Adipocyte (in vitro differentiated cells): ENCODE measurements around the gene GNS.

ENCODE experiments used
- DNase-seq: peaks from one replicate; pipeline ENCODE4 v3.0.0-alpha.2; 2015; ENCODE audit warnings: low read depth
- H3K27me3 ChIP-seq: replicated peaks from 2 replicates; pipeline ENCODE4 v1.7.0; 2013; ENCODE audit warnings: mild to moderate bottlenecking, low read length, moderate library complexity; ENCODE audit not compliant: control insufficient read depth, insufficient read depth
- H3K36me3 ChIP-seq: 2 replicates; pipeline ENCODE4 v1.7.0; 2013; ENCODE audit warnings: low read length, mild to moderate bottlenecking, moderate library complexity; ENCODE audit not compliant: control insufficient read depth, insufficient read depth, severe bottlenecking
- H3K4me1 ChIP-seq: 2 replicates; pipeline ENCODE4 v1.7.0; 2013; ENCODE audit warnings: mild to moderate bottlenecking, low read length, moderate library complexity; ENCODE audit not compliant: control insufficient read depth, insufficient read depth
- H3K4me3 ChIP-seq: 2 replicates; pipeline ENCODE4 v1.7.0; 2013; ENCODE audit warnings: mild to moderate bottlenecking, low read length, moderate library complexity
- H3K9ac ChIP-seq: 2 replicates; pipeline ENCODE4 v1.7.0; 2013; ENCODE audit warnings: mild to moderate bottlenecking, low read length, moderate library complexity
- H3K9me3 ChIP-seq: 2 replicates; pipeline ENCODE4 v1.7.0; 2013; ENCODE audit warnings: mild to moderate bottlenecking, low read length, moderate library complexity; ENCODE audit not compliant: control insufficient read depth

Gene GNS

GRCh38 chr12:64733857-64734256 lies 25.3 kb downstream of the GNS start:
- H3K4me1 ChIP-seq = peaks cover 9% of the 10 kb centered on the region
- peaks cover 76% of the 10 kb centered on the region for H3K36me3 ChIP-seq
- H3K9me3 ChIP-seq = no peaks in the 10 kb centered on the region
- no peak overlapping the region for H3K4me3 ChIP-seq
- peak; percentile 41 for DNase-seq
- H3K27me3 ChIP-seq = no peaks in the 10 kb centered on the region
- no peak overlapping the region for H3K9ac ChIP-seq

GRCh38 chr12:64731683-64732082 lies 27.5 kb downstream of the GNS start:
- Histone ChIP-seq H3K36me3 (peaks cover 74% of the 10 kb centered on the region), H3K9me3 (no peaks in the 10 kb centered on the region), H3K9ac (no peak overlapping the region), H3K4me1 (peaks cover 12% of the 10 kb centered on the region), H3K27me3 (no peaks in the 10 kb centered on the region), H3K4me3 (no peak overlapping the region)
- DNase-seq = no peak

- no peaks in the 10 kb centered on the region for H3K9me3 ChIP-seq
- H3K9ac ChIP-seq = peak overlapping the region; percentile 27
- DNase-seq = no peak
- peaks cover 12% of the 10 kb centered on the region for H3K4me1 ChIP-seq
- H3K27me3 ChIP-seq = no peaks in the 10 kb centered on the region
- H3K4me3 ChIP-seq = no peak overlapping the region
- H3K36me3 ChIP-seq = peaks cover 71% of the 10 kb centered on the region
Measured at GRCh38 chr12:64730588-64730969, 28.6 kb downstream of the GNS start.

GRCh38 chr12:64729909-64730587 lies 29.2 kb downstream of the GNS start:
- Histone ChIP-seq H3K9ac (peak overlapping the region; percentile 27), H3K4me3 (no peak overlapping the region), H3K36me3 (peaks cover 68% of the 10 kb centered on the region), H3K27me3 (no peaks in the 10 kb centered on the region), H3K9me3 (no peaks in the 10 kb centered on the region), H3K4me1 (peaks cover 12% of the 10 kb centered on the region)
- DNase-seq = no peak

GRCh38 chr12:64724201-64724745 lies 34.9 kb downstream of the GNS start:
- Histone ChIP-seq H3K4me3 (no peak overlapping the region), H3K4me1 (peaks cover 21% of the 10 kb centered on the region), H3K9ac (no peak overlapping the region), H3K36me3 (peaks cover 91% of the 10 kb centered on the region), H3K9me3 (no peaks in the 10 kb centered on the region), H3K27me3 (no peaks in the 10 kb centered on the region)
- DNase-seq = no peak

GRCh38 chr12:64723630-64724029 lies 35.6 kb downstream of the GNS start:
- Histone ChIP-seq H3K4me3 (no peak overlapping the region), H3K9me3 (no peaks in the 10 kb centered on the region), H3K27me3 (no peaks in the 10 kb centered on the region), H3K9ac (no peak overlapping the region), H3K36me3 (peaks cover 90% of the 10 kb centered on the region), H3K4me1 (peaks cover 16% of the 10 kb centered on the region)
- no peak for DNase-seq

GRCh38 chr12:64722835-64723234 lies 36.4 kb downstream of the GNS start:
- no peaks in the 10 kb centered on the region for H3K27me3 ChIP-seq
- DNase-seq = no peak
- H3K4me1 ChIP-seq = peaks cover 16% of the 10 kb centered on the region
- H3K4me3 ChIP-seq = no peak overlapping the region
- peaks cover 89% of the 10 kb centered on the region for H3K36me3 ChIP-seq
- H3K9me3 ChIP-seq = no peaks in the 10 kb centered on the region
- no peak overlapping the region for H3K9ac ChIP-seq

- DNase-seq = no peak
- peaks cover 16% of the 10 kb centered on the region for H3K4me1 ChIP-seq
- H3K27me3 ChIP-seq = no peaks in the 10 kb centered on the region
- peaks cover 87% of the 10 kb centered on the region for H3K36me3 ChIP-seq
- no peaks in the 10 kb centered on the region for H3K9me3 ChIP-seq
- no peak overlapping the region for H3K4me3 ChIP-seq
- H3K9ac ChIP-seq = no peak overlapping the region
Measured at GRCh38 chr12:64720884-64721283, 38.3 kb downstream of the GNS start.

GRCh38 chr12:64718649-64719048 lies 40.6 kb downstream of the GNS start:
- Histone ChIP-seq H3K9me3 (no peaks in the 10 kb centered on the region), H3K4me3 (no peak overlapping the region), H3K36me3 (peaks cover 90% of the 10 kb centered on the region), H3K27me3 (no peaks in the 10 kb centered on the region), H3K4me1 (peaks cover 16% of the 10 kb centered on the region), H3K9ac (no peak overlapping the region)
- no peak for DNase-seq

GRCh38 chr12:64716839-64717455 lies 42.3 kb downstream of the GNS start:
- Histone ChIP-seq H3K4me3 (no peak overlapping the region), H3K9me3 (no peaks in the 10 kb centered on the region), H3K36me3 (peaks cover 81% of the 10 kb centered on the region), H3K27me3 (no peaks in the 10 kb centered on the region), H3K9ac (no peak overlapping the region), H3K4me1 (peaks cover 16% of the 10 kb centered on the region)
- no peak for DNase-seq

GRCh38 chr12:64716371-64716770 lies 42.8 kb downstream of the GNS start:
- H3K9me3 ChIP-seq = no peaks in the 10 kb centered on the region
- DNase-seq = no peak
- H3K4me3 ChIP-seq = no peak overlapping the region
- no peak overlapping the region for H3K9ac ChIP-seq
- no peaks in the 10 kb centered on the region for H3K27me3 ChIP-seq
- peaks cover 16% of the 10 kb centered on the region for H3K4me1 ChIP-seq
- peaks cover 75% of the 10 kb centered on the region for H3K36me3 ChIP-seq
